Activated CD8-positive, alpha-beta T cell treated with anti-CD3 and anti-CD28 coated beads, Interleukin-2, amount 10 ng/mL, durations not matched to agents 7 days and 5 days (primary cell): ENCODE results near the gene HHEX. TPM values are rescaled to one million over a fixed set of nuclear protein-coding genes. Genes with fewer than 3 reads are reported as not detected.

Source experiments
- ATAC-seq: fragments of 150-1000 bp; cut with Tn5 transposase; one replicate; pipeline ENCODE4 v1.10.0; 2021; ENCODE audit warnings: moderate library complexity
- CTCF ChIA-PET: fragments of 350-600 bp; sonication (Branson Sonifier 250); formaldehyde crosslinking; loops from one replicate; lab custom pipeline; 2021; ENCODE audit warnings: antibody characterized with exemption; lab: Charles Lee
- POLR2A ChIA-PET: fragments of 350-600 bp; sonication (Branson Sonifier 250); formaldehyde crosslinking; loops from one replicate; lab custom pipeline; 2021; ENCODE audit warnings: antibody characterized with exemption; lab: Charles Lee
- DNase-seq: peaks from one replicate; pipeline ENCODE4 v3.0.0-alpha.2; 2020
- H3K27ac Mint-ChIP-seq: one replicate; pipeline ENCODE4 v1.8.0; 2021; ENCODE audit warnings: mild to moderate bottlenecking, mixed read lengths
- H3K27me3 Mint-ChIP-seq: one replicate; pipeline ENCODE4 v1.8.0; 2021; ENCODE audit warnings: low read depth, mixed read lengths
- H3K36me3 Mint-ChIP-seq: one replicate; pipeline ENCODE4 v1.8.0; 2021; ENCODE audit warnings: low read depth, mixed read lengths
- H3K4me1 Mint-ChIP-seq: one replicate; pipeline ENCODE4 v1.8.0; 2021; ENCODE audit warnings: low read depth, mixed read lengths
- H3K4me3 Mint-ChIP-seq: one replicate; pipeline ENCODE4 v1.8.0; 2021; ENCODE audit warnings: mild to moderate bottlenecking, mixed read lengths
- H3K9me3 Mint-ChIP-seq: one replicate; pipeline ENCODE4 v1.8.0; 2022; ENCODE audit warnings: mixed read lengths; ENCODE audit not compliant: insufficient read depth
- total RNA-seq, 2 experiments: library from RNA; stranded (reverse); gene quantifications; one replicate each; pipeline ENCODE4 v1.2.3, GENCODE V29; 2021

Gene HHEX
- total RNA-seq, 2 experiments from 2014 or later = 0.13 TPM; not detected in 1

GRCh38 chr10:92678206-92678605 is 11.5 kb upstream of the HHEX start:
- Mint-ChIP-seq H3K4me3 (no peak overlapping the region), H3K27me3 (peaks cover 8% of the 10 kb centered on the region), H3K4me1 (no peaks in the 10 kb centered on the region), H3K36me3 (no peaks in the 10 kb centered on the region), H3K9me3 (no peaks in the 10 kb centered on the region), H3K27ac (no peak overlapping the region)
- no peak for DNase-seq
- ChIA-PET POLR2A (no interaction called here), CTCF (no interaction called here)
- ATAC-seq = no peak

GRCh38 chr10:92681306-92681834 is 8.4 kb upstream of the HHEX start:
- H3K27ac Mint-ChIP-seq = no peak overlapping the region
- H3K4me1 Mint-ChIP-seq = no peaks in the 10 kb centered on the region
- ATAC-seq = no peak
- H3K4me3 Mint-ChIP-seq = no peak overlapping the region
- no peaks in the 10 kb centered on the region for H3K36me3 Mint-ChIP-seq
- H3K9me3 Mint-ChIP-seq = no peaks in the 10 kb centered on the region
- peaks cover 32% of the 10 kb centered on the region for H3K27me3 Mint-ChIP-seq
- CTCF ChIA-PET = interaction anchor here (0.7 to 0.9 kb wide), 2 partner anchors 41 to 162 kb away, joined by 3 read pairs; no protein-coding TSS in a partner anchor
- DNase-seq = no peak
- POLR2A ChIA-PET = interaction anchor here (1.1 kb wide), 1 partner anchor 10 kb away, joined by 4 read pairs; no protein-coding TSS in a partner anchor

- no peak for DNase-seq
- no peaks in the 10 kb centered on the region for H3K9me3 Mint-ChIP-seq
- ATAC-seq = no peak
- CTCF ChIA-PET = no interaction called here
- POLR2A ChIA-PET = no interaction called here
- no peak overlapping the region for H3K27ac Mint-ChIP-seq
- peaks cover 64% of the 10 kb centered on the region for H3K27me3 Mint-ChIP-seq
- H3K4me3 Mint-ChIP-seq = peak overlapping the region; percentile 50
- no peaks in the 10 kb centered on the region for H3K36me3 Mint-ChIP-seq
- peaks cover 28% of the 10 kb centered on the region for H3K4me1 Mint-ChIP-seq
These were observed 1.2 kb upstream of the HHEX start for GRCh38 chr10:92688573-92688926.

GRCh38 chr10:92688927-92689662 is 660 bp upstream of the HHEX start:
- Mint-ChIP-seq H3K4me3 (peak overlapping the region; percentile 50), H3K27me3 (peaks cover 67% of the 10 kb centered on the region), H3K9me3 (no peaks in the 10 kb centered on the region), H3K27ac (no peak overlapping the region), H3K36me3 (no peaks in the 10 kb centered on the region), H3K4me1 (peaks cover 28% of the 10 kb centered on the region)
- DNase-seq (peak; percentile 23), ATAC-seq (peak; percentile 20)
- ChIA-PET POLR2A (no interaction called here), CTCF (no interaction called here)

- DNase-seq (peak; percentile 72), ATAC-seq (peak; percentile 61)
- POLR2A ChIA-PET = interaction anchor here (0.8 kb wide), 1 partner anchor 9 kb away, joined by 4 read pairs; no protein-coding TSS in a partner anchor
- no peaks in the 10 kb centered on the region for H3K36me3 Mint-ChIP-seq
- CTCF ChIA-PET = interaction anchor here (1.1 kb wide), 1 partner anchor 152 kb away, joined by 3 read pairs; no protein-coding TSS in a partner anchor
- peaks cover 67% of the 10 kb centered on the region for H3K27me3 Mint-ChIP-seq
- H3K27ac Mint-ChIP-seq = no peak overlapping the region
- peaks cover 28% of the 10 kb centered on the region for H3K4me1 Mint-ChIP-seq
- H3K4me3 Mint-ChIP-seq = peak overlapping the region; percentile 63
- H3K9me3 Mint-ChIP-seq = no peaks in the 10 kb centered on the region
These were observed 608 bp downstream of the HHEX start for GRCh38 chr10:92690211-92690914.

- Mint-ChIP-seq H3K36me3 (no peaks in the 10 kb centered on the region), H3K27ac (peak overlapping the region; percentile 57), H3K4me1 (peaks cover 28% of the 10 kb centered on the region), H3K27me3 (peaks cover 61% of the 10 kb centered on the region), H3K9me3 (no peaks in the 10 kb centered on the region), H3K4me3 (peak overlapping the region; percentile 63)
- ATAC-seq = no peak
- DNase-seq = no peak
- CTCF ChIA-PET = interaction anchor here (1.1 kb wide), 1 partner anchor 152 kb away, joined by 3 read pairs; no protein-coding TSS in a partner anchor
- POLR2A ChIA-PET = interaction anchor here (0.8 kb wide), 1 partner anchor 10 kb away, joined by 4 read pairs; no protein-coding TSS in a partner anchor
These were observed 1.3 kb downstream of the HHEX start for GRCh38 chr10:92690915-92691590.

- H3K27me3 Mint-ChIP-seq = peaks cover 63% of the 10 kb centered on the region
- H3K27ac Mint-ChIP-seq = peak overlapping the region; percentile 57
- peak; percentile 5 for ATAC-seq
- CTCF ChIA-PET = interaction anchor here (1.1 kb wide), 1 partner anchor 151 kb away, joined by 3 read pairs; no protein-coding TSS in a partner anchor
- no peaks in the 10 kb centered on the region for H3K9me3 Mint-ChIP-seq
- POLR2A ChIA-PET = no interaction called here
- peaks cover 28% of the 10 kb centered on the region for H3K4me1 Mint-ChIP-seq
- no peaks in the 10 kb centered on the region for H3K36me3 Mint-ChIP-seq
- H3K4me3 Mint-ChIP-seq = peak overlapping the region; percentile 1
- peak; percentile 38 for DNase-seq
These were observed 1.9 kb downstream of the HHEX start for GRCh38 chr10:92691591-92692079.

- H3K27ac Mint-ChIP-seq = no peak overlapping the region
- DNase-seq = no peak
- ATAC-seq = no peak
- H3K4me1 Mint-ChIP-seq = peaks cover 28% of the 10 kb centered on the region
- H3K9me3 Mint-ChIP-seq = no peaks in the 10 kb centered on the region
- peak overlapping the region; percentile 1 for H3K4me3 Mint-ChIP-seq
- CTCF ChIA-PET = no interaction called here
- no peaks in the 10 kb centered on the region for H3K36me3 Mint-ChIP-seq
- H3K27me3 Mint-ChIP-seq = peaks cover 68% of the 10 kb centered on the region
- POLR2A ChIA-PET = no interaction called here
These were observed 2.4 kb downstream of the HHEX start for GRCh38 chr10:92692080-92692671.

- ATAC-seq (no peak), DNase-seq (no peak)
- POLR2A ChIA-PET = no interaction called here
- no peak overlapping the region for H3K4me3 Mint-ChIP-seq
- no peaks in the 10 kb centered on the region for H3K36me3 Mint-ChIP-seq
- CTCF ChIA-PET = no interaction called here
- no peak overlapping the region for H3K27ac Mint-ChIP-seq
- no peaks in the 10 kb centered on the region for H3K9me3 Mint-ChIP-seq
- H3K4me1 Mint-ChIP-seq = peaks cover 34% of the 10 kb centered on the region
- peaks cover 71% of the 10 kb centered on the region for H3K27me3 Mint-ChIP-seq
These were observed 3.2 kb downstream of the HHEX start for GRCh38 chr10:92692697-92693533.

- ChIA-PET POLR2A (no interaction called here), CTCF (no interaction called here)
- H3K27me3 Mint-ChIP-seq = peaks cover 70% of the 10 kb centered on the region
- H3K36me3 Mint-ChIP-seq = no peaks in the 10 kb centered on the region
- H3K4me3 Mint-ChIP-seq = no peak overlapping the region
- no peaks in the 10 kb centered on the region for H3K9me3 Mint-ChIP-seq
- ATAC-seq (no peak), DNase-seq (no peak)
- no peak overlapping the region for H3K27ac Mint-ChIP-seq
- H3K4me1 Mint-ChIP-seq = peaks cover 39% of the 10 kb centered on the region
These were observed 3.8 kb downstream of the HHEX start for GRCh38 chr10:92693534-92693893.
